ENCODE measurements around the gene TOR1AIP2. TPM values are rescaled to one million over a fixed set of nuclear protein-coding genes. Genes with fewer than 3 reads are reported as not detected.

Gene TOR1AIP2
- total and polyA plus RNA-seq, 2 of the 13 experiments (the other 11 are each of a cell fraction or from before 2014, with no cell fraction given), result 35.2 to 65.8 TPM

DNA sequence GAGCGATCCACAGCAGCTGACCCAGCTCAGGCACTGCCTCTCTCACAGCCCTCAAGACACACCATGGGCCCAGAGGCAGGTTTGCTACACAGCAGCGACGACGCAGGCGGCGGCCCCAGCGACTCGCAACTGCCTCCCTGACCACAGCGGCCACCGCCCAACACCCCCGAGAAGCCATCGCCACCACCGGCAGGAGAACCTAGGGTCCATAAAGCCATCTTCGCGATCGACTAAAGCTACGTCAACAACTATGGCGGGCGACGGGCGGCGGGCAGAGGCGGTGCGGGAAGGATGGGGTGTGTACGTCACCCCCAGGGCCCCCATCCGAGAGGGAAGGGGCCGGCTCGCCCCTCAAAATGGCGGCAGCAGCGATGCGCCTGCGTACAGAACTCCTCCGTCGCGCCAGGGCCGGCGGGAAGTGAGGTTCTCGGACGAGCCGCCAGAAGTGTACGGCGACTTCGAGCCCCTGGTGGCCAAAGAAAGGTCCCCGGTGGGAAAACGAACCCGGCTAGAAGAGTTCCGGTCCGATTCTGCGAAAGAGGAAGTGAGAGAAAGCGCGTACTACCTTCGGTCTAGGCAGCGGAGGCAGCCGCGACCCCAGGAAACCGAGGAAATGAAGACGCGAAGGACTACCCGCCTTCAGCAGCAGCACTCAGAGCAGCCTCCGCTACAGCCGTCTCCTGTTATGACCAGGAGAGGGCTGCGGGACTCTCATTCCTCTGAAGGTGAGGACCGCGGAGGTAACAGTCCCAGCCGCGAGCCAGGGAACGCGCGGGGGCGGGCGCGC lies 4.8 kb upstream of the TOR1AIP2 start, which contains the start of gene TOR1AIP1 (continued):
- no peak; the same call in 1 of the 2 replicates for TF ChIP-seq ZIK1 (CRISPR knock-in tag; IDR thresholded peaks at IDR 0.05; ENCODE audit: borderline replicate concordance, low read depth)
- TF ChIP-seq ZNF432 (CRISPR knock-in tag; IDR thresholded peaks at IDR 0.05; ENCODE audit: borderline replicate concordance), result 0 out of 2 replicates have a peak, but pooled peaks have one; percentile 29
- TF ChIP-seq, protein P1, sequence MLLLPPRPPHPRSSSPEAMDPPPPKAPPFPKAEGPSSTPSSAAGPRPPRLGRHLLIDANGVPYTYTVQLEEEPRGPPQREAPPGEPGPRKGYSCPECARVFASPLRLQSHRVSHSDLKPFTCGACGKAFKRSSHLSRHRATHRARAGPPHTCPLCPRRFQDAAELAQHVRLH (CRISPR knock-in tag; IDR thresholded peaks at IDR 0.05; ENCODE audit: borderline replicate concordance, low read depth), result peak; percentile 90
- no peak for TF ChIP-seq ZFP36 (IDR thresholded peaks at IDR 0.05; ENCODE audit: borderline replicate concordance, low read depth, low read length, partially characterized antibody)
- TF ChIP-seq FOXK1 (CRISPR knock-in tag; IDR thresholded peaks at IDR 0.05; ENCODE audit: borderline replicate concordance, low read depth), result peak; percentile 85
- 0 out of 2 replicates have a peak, but pooled peaks have one; percentile 30 for TF ChIP-seq ZC3H4 (CRISPR knock-in tag; IDR thresholded peaks at IDR 0.05; ENCODE audit: borderline replicate concordance)
- peak; percentile 96 for TF ChIP-seq ELF1 (CRISPR knock-in tag; IDR thresholded peaks at IDR 0.05)
- TF ChIP-seq ZNF549 (CRISPR knock-in tag; IDR thresholded peaks at IDR 0.05), result no peak
- TF ChIP-seq, protein P2, sequence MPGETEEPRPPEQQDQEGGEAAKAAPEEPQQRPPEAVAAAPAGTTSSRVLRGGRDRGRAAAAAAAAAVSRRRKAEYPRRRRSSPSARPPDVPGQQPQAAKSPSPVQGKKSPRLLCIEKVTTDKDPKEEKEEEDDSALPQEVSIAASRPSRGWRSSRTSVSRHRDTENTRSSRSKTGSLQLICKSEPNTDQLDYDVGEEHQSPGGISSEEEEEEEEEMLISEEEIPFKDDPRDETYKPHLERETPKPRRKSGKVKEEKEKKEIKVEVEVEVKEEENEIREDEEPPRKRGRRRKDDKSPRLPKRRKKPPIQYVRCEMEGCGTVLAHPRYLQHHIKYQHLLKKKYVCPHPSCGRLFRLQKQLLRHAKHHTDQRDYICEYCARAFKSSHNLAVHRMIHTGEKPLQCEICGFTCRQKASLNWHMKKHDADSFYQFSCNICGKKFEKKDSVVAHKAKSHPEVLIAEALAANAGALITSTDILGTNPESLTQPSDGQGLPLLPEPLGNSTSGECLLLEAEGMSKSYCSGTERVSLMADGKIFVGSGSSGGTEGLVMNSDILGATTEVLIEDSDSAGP (CRISPR knock-in tag; IDR thresholded peaks at IDR 0.05; ENCODE audit: borderline replicate concordance), result peak; percentile 95
- peak; percentile 46; the same call in 1 of the 2 replicates for TF ChIP-seq TGIF2 (CRISPR knock-in tag; IDR thresholded peaks at IDR 0.05)
- TF ChIP-seq ZNF619 (CRISPR knock-in tag; IDR thresholded peaks at IDR 0.05), result no peak; the same call in none of the 2 replicates
- TF ChIP-seq, protein P3, sequence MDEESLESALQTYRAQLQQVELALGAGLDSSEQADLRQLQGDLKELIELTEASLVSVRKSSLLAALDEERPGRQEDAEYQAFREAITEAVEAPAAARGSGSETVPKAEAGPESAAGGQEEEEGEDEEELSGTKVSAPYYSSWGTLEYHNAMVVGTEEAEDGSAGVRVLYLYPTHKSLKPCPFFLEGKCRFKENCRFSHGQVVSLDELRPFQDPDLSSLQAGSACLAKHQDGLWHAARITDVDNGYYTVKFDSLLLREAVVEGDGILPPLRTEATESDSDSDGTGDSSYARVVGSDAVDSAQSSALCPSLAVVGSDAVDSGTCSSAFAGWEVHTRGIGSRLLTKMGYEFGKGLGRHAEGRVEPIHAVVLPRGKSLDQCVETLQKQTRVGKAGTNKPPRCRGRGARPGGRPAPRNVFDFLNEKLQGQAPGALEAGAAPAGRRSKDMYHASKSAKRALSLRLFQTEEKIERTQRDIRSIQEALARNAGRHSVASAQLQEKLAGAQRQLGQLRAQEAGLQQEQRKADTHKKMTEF (CRISPR knock-in tag; IDR thresholded peaks at IDR 0.05), result peak; percentile 97
- TF ChIP-seq MXD4 (CRISPR knock-in tag; IDR thresholded peaks at IDR 0.05), result peak; percentile 45; the same call in 1 of the 2 replicates
- TF ChIP-seq ZNF777 (CRISPR knock-in tag; IDR thresholded peaks at IDR 0.05), result peak; percentile 64
- peak; percentile 64; the same call in 1 of the 3 replicates for TF ChIP-seq MXI1 (IDR thresholded peaks at IDR 0.05; ENCODE audit: borderline replicate concordance, low read depth, low read length)
- 0 out of 2 replicates have a peak, but pooled peaks have one; percentile 50 for TF ChIP-seq ZNF746 (CRISPR knock-in tag; IDR thresholded peaks at IDR 0.05)
- TF ChIP-seq PAWR (CRISPR knock-in tag; IDR thresholded peaks at IDR 0.05; ENCODE audit: borderline replicate concordance), result 0 out of 2 replicates have a peak, but pooled peaks have one; percentile 14
- TF ChIP-seq ZNF709 (CRISPR knock-in tag; IDR thresholded peaks at IDR 0.05), result no peak
- TF ChIP-seq, protein P4, sequence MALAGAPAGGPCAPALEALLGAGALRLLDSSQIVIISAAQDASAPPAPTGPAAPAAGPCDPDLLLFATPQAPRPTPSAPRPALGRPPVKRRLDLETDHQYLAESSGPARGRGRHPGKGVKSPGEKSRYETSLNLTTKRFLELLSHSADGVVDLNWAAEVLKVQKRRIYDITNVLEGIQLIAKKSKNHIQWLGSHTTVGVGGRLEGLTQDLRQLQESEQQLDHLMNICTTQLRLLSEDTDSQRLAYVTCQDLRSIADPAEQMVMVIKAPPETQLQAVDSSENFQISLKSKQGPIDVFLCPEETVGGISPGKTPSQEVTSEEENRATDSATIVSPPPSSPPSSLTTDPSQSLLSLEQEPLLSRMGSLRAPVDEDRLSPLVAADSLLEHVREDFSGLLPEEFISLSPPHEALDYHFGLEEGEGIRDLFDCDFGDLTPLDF (CRISPR knock-in tag; IDR thresholded peaks at IDR 0.05), result peak; percentile 91; the same call in 1 of the 2 replicates
- TF ChIP-seq ZNF577 (CRISPR knock-in tag; IDR thresholded peaks at IDR 0.05; ENCODE audit: borderline replicate concordance, low read depth), result no peak
- TF ChIP-seq CBFB (CRISPR knock-in tag; IDR thresholded peaks at IDR 0.05), result peak; percentile 92
- peak; percentile 28; the same call in 1 of the 2 replicates for TF ChIP-seq RARA (CRISPR knock-in tag; IDR thresholded peaks at IDR 0.05)
- peak; percentile 34; the same call in 1 of the 2 replicates for TF ChIP-seq ZNF552 (CRISPR knock-in tag; IDR thresholded peaks at IDR 0.05; ENCODE audit: borderline replicate concordance)
- peak; percentile 68; the same call in 1 of the 2 replicates for TF ChIP-seq ZBTB7A (CRISPR knock-in tag; IDR thresholded peaks at IDR 0.05)
- 0 out of 2 replicates have a peak, but pooled peaks have one; percentile 25 for TF ChIP-seq MZF1 (CRISPR knock-in tag; IDR thresholded peaks at IDR 0.05; ENCODE audit: borderline replicate concordance)
- TF ChIP-seq ZNF230 (CRISPR knock-in tag; IDR thresholded peaks at IDR 0.05), result peak; percentile 91; the same call in 1 of the 2 replicates

Data from HepG2 (cell line).